Stimulated activated CD4-positive, alpha-beta T cell treated with anti-CD3 and anti-CD28 coated beads, TNF-alpha, amount 100 ng/mL, for 1 hour (primary cell): Measurements from ENCODE around the gene MUCL3.
"Not testable (repeated sequence)": the region's sequence is repeated elsewhere in the genome, so short reads cannot be mapped to it uniquely, and the experiment has no call there.

Experiments used
- DNase-seq, 3 donors: peaks; one replicate each; pipeline ENCODE4 v3.0.0-alpha.2; 2020; ENCODE audit warnings: low read depth in 3 of 3, low spot score in 1 of 3

Gene MUCL3

GRCh38 chr6:30939473-30939872 is 1.3 kb upstream of the MUCL3 start:
- no peak for DNase-seq

- DNase-seq = no peak
Observed at GRCh38 chr6:30942338-30943060, 1.7 kb downstream of the MUCL3 start.

GRCh38 chr6:30944051-30944450 is 3.3 kb downstream of the MUCL3 start:
- DNase-seq = no peak

- DNase-seq = no peak
Observed at GRCh38 chr6:30945281-30945680, 4.5 kb downstream of the MUCL3 start.

GRCh38 chr6:30947231-30947630 is 6.5 kb downstream of the MUCL3 start:
- DNase-seq = no peak

- DNase-seq = no peak
Observed at GRCh38 chr6:30948811-30949210, 8.0 kb downstream of the MUCL3 start.

- DNase-seq = no peak
Observed at GRCh38 chr6:30951907-30952469, 11.2 kb downstream of the MUCL3 start.

GRCh38 chr6:30954631-30955366 is 14.0 kb downstream of the MUCL3 start:
- DNase-seq = no peak

- DNase-seq = peak; percentile 13 to 69 (median 41)
Observed at GRCh38 chr6:30955367-30956042, 14.7 kb downstream of the MUCL3 start.

- no peak for DNase-seq
Observed at GRCh38 chr6:30957716-30958115, 16.9 kb downstream of the MUCL3 start.

- DNase-seq = no peak
Observed at GRCh38 chr6:30960907-30961673, 20.3 kb downstream of the MUCL3 start.

GRCh38 chr6:30962716-30963115 is 21.9 kb downstream of the MUCL3 start:
- no peak for DNase-seq

GRCh38 chr6:30963641-30964040 is 22.9 kb downstream of the MUCL3 start:
- DNase-seq = no peak

- DNase-seq = no peak
Observed at GRCh38 chr6:30964075-30964474, 23.3 kb downstream of the MUCL3 start.

- no peak for DNase-seq
Observed at GRCh38 chr6:30965140-30965601, 24.4 kb downstream of the MUCL3 start.

- DNase-seq = no peak
Observed at GRCh38 chr6:30966154-30966553, 25.4 kb downstream of the MUCL3 start.

GRCh38 chr6:30969171-30969570 is 28.4 kb downstream of the MUCL3 start:
- not testable (repeated sequence) for DNase-seq

- no peak for DNase-seq
Observed at GRCh38 chr6:30970946-30971345, 30.2 kb downstream of the MUCL3 start.

- DNase-seq = no peak
Observed at GRCh38 chr6:30972816-30973215, 32.0 kb downstream of the MUCL3 start.

- no peak for DNase-seq
Observed at GRCh38 chr6:30974490-30975252, 33.9 kb downstream of the MUCL3 start.
